ENCODE measurements around the gene ZNF205. TPM values are rescaled to one million over a fixed set of nuclear protein-coding genes. Genes with fewer than 3 reads are reported as not detected.

ZNF205 gene
- total and polyA plus RNA-seq, 8 donors: 0.87 to 27.5 (median 12.9) TPM

- Histone ChIP-seq H3K9me3 (no peaks in the 10 kb centered on the region), H3K4me3 (peak overlapping the region; percentile 74 to 90 (median 78)), H3K27me3 (peaks cover 0 to 20% (median 0%) of the 10 kb centered on the region in 3 donors), H3K36me3 (no peaks in the 10 kb centered on the region), H3K27ac (peak overlapping the region; percentile 86 to 96 (median 88)), H3K4me1 (peaks cover 6 to 32% (median 22%) of the 10 kb centered on the region in 4 donors)
- WGBS, 5 donors: 1 to 2% (median 1%) methylated on average over 35 to 59 of the region's 59 CpGs
- intact Hi-C loops (cut with DNase I; ENCODE audit: low total_unique reads): no loop called here
- peak; percentile 72 to 84 for DNase-seq
- TF ChIP-seq POLR2AphosphoS5 (IDR thresholded peaks at IDR 0.05) (peak in 1 of 3 donors; percentile 29), POLR2A (IDR thresholded peaks at IDR 0.05) (no peak), EP300 (IDR thresholded peaks at IDR 0.05) (no peak)
- TF ChIP-seq, protein P1, sequence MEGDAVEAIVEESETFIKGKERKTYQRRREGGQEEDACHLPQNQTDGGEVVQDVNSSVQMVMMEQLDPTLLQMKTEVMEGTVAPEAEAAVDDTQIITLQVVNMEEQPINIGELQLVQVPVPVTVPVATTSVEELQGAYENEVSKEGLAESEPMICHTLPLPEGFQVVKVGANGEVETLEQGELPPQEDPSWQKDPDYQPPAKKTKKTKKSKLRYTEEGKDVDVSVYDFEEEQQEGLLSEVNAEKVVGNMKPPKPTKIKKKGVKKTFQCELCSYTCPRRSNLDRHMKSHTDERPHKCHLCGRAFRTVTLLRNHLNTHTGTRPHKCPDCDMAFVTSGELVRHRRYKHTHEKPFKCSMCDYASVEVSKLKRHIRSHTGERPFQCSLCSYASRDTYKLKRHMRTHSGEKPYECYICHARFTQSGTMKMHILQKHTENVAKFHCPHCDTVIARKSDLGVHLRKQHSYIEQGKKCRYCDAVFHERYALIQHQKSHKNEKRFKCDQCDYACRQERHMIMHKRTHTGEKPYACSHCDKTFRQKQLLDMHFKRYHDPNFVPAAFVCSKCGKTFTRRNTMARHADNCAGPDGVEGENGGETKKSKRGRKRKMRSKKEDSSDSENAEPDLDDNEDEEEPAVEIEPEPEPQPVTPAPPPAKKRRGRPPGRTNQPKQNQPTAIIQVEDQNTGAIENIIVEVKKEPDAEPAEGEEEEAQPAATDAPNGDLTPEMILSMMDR (IDR thresholded peaks at IDR 0.05): no peak
Observed at GRCh38 chr16:3157229-3158025, 45.0 kb downstream of the ZNF205 start.

- intact Hi-C loops (cut with DNase I; ENCODE audit: low total_unique reads): no loop called here
- Histone ChIP-seq H3K36me3 (no peaks in the 10 kb centered on the region), H3K27me3 (peaks cover 0 to 20% (median 0%) of the 10 kb centered on the region in 3 donors), H3K4me3 (peak overlapping the region; percentile 74 to 90 (median 78)), H3K27ac (peak overlapping the region; percentile 86 to 96 (median 88)), H3K9me3 (no peaks in the 10 kb centered on the region), H3K4me1 (peaks cover 6 to 28% (median 18%) of the 10 kb centered on the region in 4 donors)
- DNase-seq: peak in 1 of 2 donors; percentile 40
- TF ChIP-seq, protein P1 (IDR thresholded peaks at IDR 0.05): no peak
- TF ChIP-seq EP300 (IDR thresholded peaks at IDR 0.05) (no peak), POLR2AphosphoS5 (IDR thresholded peaks at IDR 0.05) (no peak), POLR2A (IDR thresholded peaks at IDR 0.05) (no peak)
- WGBS, 5 donors: 0 to 1% (median 0%) methylated on average over 20 to 27 of the region's 27 CpGs
Observed at GRCh38 chr16:3158026-3158509, 45.7 kb downstream of the ZNF205 start.

DNA sequence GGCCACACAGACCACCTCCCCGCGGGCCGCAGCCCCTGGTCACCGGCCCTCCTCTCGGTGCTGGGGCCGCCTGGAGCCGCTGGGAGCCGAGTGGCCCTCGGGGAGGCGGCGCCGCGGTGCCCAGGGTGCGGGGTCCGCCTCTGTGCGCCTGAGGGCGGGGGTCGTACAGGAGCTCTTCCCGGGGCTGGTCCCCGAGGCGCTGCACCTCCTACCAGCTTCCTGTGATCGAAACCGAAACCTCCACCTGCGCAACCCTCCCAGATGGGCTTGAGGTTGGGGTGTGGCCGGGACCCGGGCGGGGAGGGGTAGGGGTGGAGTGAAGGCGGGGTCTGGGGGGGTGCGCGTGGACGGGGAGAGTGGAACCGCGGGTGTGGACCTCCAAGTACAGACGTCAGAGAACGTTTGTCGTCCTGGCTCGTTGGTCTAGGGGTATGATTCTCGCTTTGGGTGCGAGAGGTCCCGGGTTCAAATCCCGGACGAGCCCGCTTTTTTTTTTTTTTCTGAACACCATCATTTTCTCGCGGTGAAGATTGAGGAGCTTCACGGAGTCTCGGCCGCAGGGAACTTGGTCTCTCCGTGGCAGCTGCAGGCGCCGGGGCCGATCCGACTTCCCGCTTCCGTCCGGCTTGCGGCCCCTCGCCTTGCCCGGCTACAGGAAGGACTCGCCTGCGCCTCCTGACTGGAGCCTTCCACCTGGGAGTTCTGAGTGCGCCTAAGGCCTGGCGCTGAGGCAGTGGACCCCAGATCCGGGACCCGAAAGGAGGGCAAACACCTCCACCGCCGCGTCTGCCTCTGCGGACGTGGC is 46.3 kb downstream of the ZNF205 start:
- peak overlapping the region; percentile 86 to 96 (median 88) for H3K27ac ChIP-seq
- TF ChIP-seq, protein P1 (IDR thresholded peaks at IDR 0.05): no peak
- TF ChIP-seq POLR2AphosphoS5 (IDR thresholded peaks at IDR 0.05): peak in 2 of 3 donors; percentile 51 to 65
- WGBS, 5 donors: 2 to 4% (median 3%) methylated on average over 52 to 70 of the region's 70 CpGs
- no peaks in the 10 kb centered on the region for H3K36me3 ChIP-seq
- H3K4me3 ChIP-seq: peak overlapping the region; percentile 74 to 90 (median 78)
- intact Hi-C loops (cut with DNase I; ENCODE audit: low total_unique reads): no loop called here
- peaks cover 0 to 20% (median 0%) of the 10 kb centered on the region in 3 donors for H3K27me3 ChIP-seq
- H3K9me3 ChIP-seq: no peaks in the 10 kb centered on the region
- peaks cover 6 to 28% (median 18%) of the 10 kb centered on the region in 4 donors for H3K4me1 ChIP-seq
- peak; percentile 90 to 94 for DNase-seq
